Measurements from ENCODE around the gene IFNAR2.

The IFNAR2 gene

GRCh38 chr21:33279330-33279820 is 49.6 kb downstream of the IFNAR2 start:
- H3K36me3 ChIP-seq (ENCODE audit: control insufficient read depth, insufficient read depth, low read length) = no peaks in the 10 kb centered on the region
- H3K79me2 ChIP-seq (ENCODE audit: control insufficient read depth, insufficient read depth, low read length) = no peaks in the 10 kb centered on the region
- H2AK5ac ChIP-seq (ENCODE audit: low read length) = no peak overlapping the region
- H2BK120ac ChIP-seq (ENCODE audit: low read depth, low read length) = no peak overlapping the region
- DNase-seq = no peak
- no peaks in the 10 kb centered on the region for H3K4me1 ChIP-seq (ENCODE audit: control insufficient read depth, low read depth, low read length)
- H4K8ac ChIP-seq (ENCODE audit: low read depth, low read length) = no peak overlapping the region
- no peak overlapping the region for H2BK15ac ChIP-seq (replicated peaks; ENCODE audit: low read depth)
- H3K56ac ChIP-seq (ENCODE audit: low read length) = no peak overlapping the region
- H3K27me3 ChIP-seq (ENCODE audit: insufficient read depth, low read length, poor library complexity) = no peaks in the 10 kb centered on the region
- no peak overlapping the region for H3K27ac ChIP-seq (ENCODE audit: low read depth, low read length)
- no peak overlapping the region for H3K4me3 ChIP-seq (ENCODE audit: low read length)
- WGBS (ENCODE audit: extremely low coverage, insufficient coverage, low lambda C conversion rate) = no CpG with 5 or more reads among the region's 3 CpGs
- H3K23ac ChIP-seq (ENCODE audit: low read length) = no peak overlapping the region
- H3K79me1 ChIP-seq (ENCODE audit: low read length) = no peaks in the 10 kb centered on the region
- H2BK5ac ChIP-seq (ENCODE audit: low read length) = no peak overlapping the region
- no peak overlapping the region for H3K4ac ChIP-seq (ENCODE audit: low read depth, low read length)
- no peak overlapping the region for H3K18ac ChIP-seq (ENCODE audit: low read length)
- no peak overlapping the region for H3K9ac ChIP-seq (ENCODE audit: low read length)
- no peak overlapping the region for H3K4me2 ChIP-seq (ENCODE audit: low read length)
- no peak overlapping the region for H4K5ac ChIP-seq (ENCODE audit: low read length)
